ENCODE data around the gene KRTAP10-9.

Gene KRTAP10-9

DNA sequence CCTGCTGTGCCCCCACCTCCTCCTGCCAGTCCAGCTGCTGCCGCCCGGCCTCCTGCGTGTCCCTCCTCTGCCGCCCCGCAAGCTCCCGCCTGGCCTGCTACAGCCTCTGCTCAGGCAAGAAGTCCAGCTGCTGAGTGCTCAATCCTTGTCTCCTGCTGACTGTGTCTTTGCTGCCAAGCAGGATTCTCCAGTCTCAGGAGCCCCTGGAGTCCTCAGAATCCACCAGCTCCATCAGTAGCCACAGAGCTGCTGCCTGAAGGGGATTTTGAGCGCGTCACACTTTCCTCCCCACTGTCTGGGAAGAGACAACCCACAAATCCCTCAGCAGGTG is 20.3 kb downstream of the KRTAP10-9 start:
- no peak for TF ChIP-seq SIN3A (IDR thresholded peaks at IDR 0.05; ENCODE audit: borderline replicate concordance, insufficient read depth, low read length)
- no peak for TF ChIP-seq TAF1 (IDR thresholded peaks at IDR 0.05; ENCODE audit: borderline replicate concordance, insufficient read depth, low read length)
- TF ChIP-seq FOXP2 (optimal IDR thresholded peaks at IDR 0.05; ENCODE audit: borderline replicate concordance, extremely low read depth, extremely low read length, insufficient read depth) = no peak
- TF ChIP-seq, protein P1, sequence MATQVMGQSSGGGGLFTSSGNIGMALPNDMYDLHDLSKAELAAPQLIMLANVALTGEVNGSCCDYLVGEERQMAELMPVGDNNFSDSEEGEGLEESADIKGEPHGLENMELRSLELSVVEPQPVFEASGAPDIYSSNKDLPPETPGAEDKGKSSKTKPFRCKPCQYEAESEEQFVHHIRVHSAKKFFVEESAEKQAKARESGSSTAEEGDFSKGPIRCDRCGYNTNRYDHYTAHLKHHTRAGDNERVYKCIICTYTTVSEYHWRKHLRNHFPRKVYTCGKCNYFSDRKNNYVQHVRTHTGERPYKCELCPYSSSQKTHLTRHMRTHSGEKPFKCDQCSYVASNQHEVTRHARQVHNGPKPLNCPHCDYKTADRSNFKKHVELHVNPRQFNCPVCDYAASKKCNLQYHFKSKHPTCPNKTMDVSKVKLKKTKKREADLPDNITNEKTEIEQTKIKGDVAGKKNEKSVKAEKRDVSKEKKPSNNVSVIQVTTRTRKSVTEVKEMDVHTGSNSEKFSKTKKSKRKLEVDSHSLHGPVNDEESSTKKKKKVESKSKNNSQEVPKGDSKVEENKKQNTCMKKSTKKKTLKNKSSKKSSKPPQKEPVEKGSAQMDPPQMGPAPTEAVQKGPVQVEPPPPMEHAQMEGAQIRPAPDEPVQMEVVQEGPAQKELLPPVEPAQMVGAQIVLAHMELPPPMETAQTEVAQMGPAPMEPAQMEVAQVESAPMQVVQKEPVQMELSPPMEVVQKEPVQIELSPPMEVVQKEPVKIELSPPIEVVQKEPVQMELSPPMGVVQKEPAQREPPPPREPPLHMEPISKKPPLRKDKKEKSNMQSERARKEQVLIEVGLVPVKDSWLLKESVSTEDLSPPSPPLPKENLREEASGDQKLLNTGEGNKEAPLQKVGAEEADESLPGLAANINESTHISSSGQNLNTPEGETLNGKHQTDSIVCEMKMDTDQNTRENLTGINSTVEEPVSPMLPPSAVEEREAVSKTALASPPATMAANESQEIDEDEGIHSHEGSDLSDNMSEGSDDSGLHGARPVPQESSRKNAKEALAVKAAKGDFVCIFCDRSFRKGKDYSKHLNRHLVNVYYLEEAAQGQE (IDR thresholded peaks at IDR 0.05; ENCODE audit: insufficient read depth in 1 of 2, low read depth in 2 of 2, low read length in 2 of 2) = no peak
- no peak for TF ChIP-seq POLR2AphosphoS5 (IDR thresholded peaks at IDR 0.05; ENCODE audit: low read depth, low read length)

DNA sequence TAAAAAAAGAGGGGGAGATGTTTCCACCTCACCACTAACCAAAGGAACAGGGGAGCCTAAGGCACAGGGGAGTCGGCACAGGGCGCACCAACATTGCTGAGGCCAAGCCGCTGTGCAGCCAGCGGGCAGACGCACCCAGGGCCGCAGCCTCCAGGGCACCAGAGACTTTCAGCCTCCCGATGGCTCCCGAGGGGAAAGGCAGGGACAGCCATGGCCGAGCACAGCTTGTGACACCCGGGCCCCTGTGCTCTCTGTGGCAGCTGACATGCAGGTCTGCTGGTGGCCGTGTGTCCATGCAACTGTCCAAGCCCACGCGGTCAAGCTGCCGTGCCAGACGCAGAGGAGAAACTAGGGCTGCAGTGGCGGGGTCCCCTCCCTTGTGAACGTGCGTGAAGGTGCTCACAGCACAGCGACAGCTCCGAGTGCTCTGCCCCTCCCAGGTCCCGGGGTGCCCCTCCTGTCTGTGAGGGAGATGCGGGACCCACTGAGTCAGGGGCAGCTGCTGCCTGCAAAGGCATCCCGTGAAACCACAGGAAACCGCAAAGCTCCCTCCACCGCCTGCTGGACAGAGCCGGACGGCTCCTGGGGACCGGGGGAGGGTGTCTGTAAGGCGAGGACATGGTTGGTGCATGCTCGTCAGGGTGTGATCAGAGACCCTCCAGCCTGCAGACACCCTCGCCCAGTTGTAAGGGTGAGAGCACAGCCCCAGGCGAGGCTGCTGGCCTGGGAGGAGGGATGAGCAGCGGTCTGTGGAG is 21.8 kb downstream of the KRTAP10-9 start:
- TF ChIP-seq TAF1 (IDR thresholded peaks at IDR 0.05; ENCODE audit: borderline replicate concordance, insufficient read depth, low read length) = no peak
- no peak for TF ChIP-seq FOXP2 (optimal IDR thresholded peaks at IDR 0.05; ENCODE audit: borderline replicate concordance, extremely low read depth, extremely low read length, insufficient read depth)
- TF ChIP-seq, protein P1 (IDR thresholded peaks at IDR 0.05; ENCODE audit: insufficient read depth in 1 of 2, low read depth in 2 of 2, low read length in 2 of 2) = no peak
- no peak for TF ChIP-seq SIN3A (IDR thresholded peaks at IDR 0.05; ENCODE audit: borderline replicate concordance, insufficient read depth, low read length)
- no peak for TF ChIP-seq POLR2AphosphoS5 (IDR thresholded peaks at IDR 0.05; ENCODE audit: low read depth, low read length)

DNA sequence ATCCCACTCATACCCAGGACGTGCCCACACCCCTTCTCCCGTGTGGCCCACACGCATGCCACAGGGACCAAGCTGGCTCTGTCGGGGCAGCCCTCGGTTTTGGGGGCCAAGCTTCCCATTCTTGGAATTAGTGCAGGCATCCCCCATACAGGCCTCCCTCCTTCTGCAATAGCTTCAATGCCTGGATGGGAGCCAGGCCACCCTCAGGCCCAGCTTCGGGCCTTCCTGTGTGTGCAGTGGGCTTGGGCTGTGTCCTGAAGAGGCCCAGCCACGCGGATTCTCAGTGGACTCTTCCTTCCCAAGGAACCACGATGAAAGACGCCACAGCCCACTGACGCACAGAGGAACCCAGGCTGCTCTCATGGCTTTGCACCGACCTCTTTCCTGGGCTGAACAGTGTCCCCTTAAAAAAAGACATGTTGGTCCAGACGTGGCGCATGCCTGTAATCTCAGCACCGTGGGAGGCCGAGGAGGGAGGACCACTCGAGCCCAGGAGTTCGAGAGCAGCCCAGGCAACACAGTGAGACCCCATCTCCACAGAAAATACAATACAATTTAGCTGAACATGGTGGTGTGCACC is 22.7 kb downstream of the KRTAP10-9 start:
- TF ChIP-seq SIN3A (IDR thresholded peaks at IDR 0.05; ENCODE audit: borderline replicate concordance, insufficient read depth, low read length) (no peak), FOXP2 (optimal IDR thresholded peaks at IDR 0.05; ENCODE audit: borderline replicate concordance, extremely low read depth, extremely low read length, insufficient read depth) (no peak), TAF1 (IDR thresholded peaks at IDR 0.05; ENCODE audit: borderline replicate concordance, insufficient read depth, low read length) (no peak), POLR2AphosphoS5 (IDR thresholded peaks at IDR 0.05; ENCODE audit: low read depth, low read length) (no peak)
- TF ChIP-seq, protein P1 (IDR thresholded peaks at IDR 0.05; ENCODE audit: insufficient read depth in 1 of 2, low read depth in 2 of 2, low read length in 2 of 2) = no peak

DNA sequence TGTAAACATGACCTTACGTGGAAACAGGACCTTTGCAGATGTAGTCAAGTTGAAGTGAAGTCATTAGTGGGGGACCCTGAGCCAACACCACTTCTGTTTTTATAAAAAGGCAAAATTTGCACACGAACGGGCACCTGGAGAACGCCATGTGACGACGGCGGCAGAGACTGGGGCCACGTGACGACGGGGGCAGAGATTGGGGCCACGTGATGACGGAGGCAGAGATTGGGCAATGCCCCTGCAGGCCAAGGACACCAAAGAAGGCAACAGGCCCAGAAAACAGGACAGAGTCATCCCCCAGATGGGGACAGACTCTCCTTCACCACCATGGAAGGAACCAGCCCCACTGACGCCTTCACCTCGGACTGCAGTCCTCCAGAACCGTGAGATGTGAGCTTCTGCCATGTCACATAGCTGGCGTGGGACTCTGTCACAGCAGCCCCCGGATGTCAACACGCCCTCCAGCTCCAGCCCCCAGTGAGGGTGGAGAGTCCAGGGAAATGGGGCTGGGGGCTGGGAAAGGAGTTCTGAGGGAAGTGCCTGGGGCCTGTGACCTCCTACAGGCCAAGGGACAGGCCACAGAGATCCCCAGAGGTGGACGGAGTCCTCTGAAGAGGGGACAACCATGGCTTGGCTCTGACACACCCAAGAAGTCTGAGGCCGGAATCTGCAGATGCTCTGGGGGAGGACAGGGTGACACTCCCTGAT is 23.5 kb downstream of the KRTAP10-9 start:
- TF ChIP-seq SIN3A (IDR thresholded peaks at IDR 0.05; ENCODE audit: borderline replicate concordance, insufficient read depth, low read length) (no peak), POLR2AphosphoS5 (IDR thresholded peaks at IDR 0.05; ENCODE audit: low read depth, low read length) (no peak), TAF1 (IDR thresholded peaks at IDR 0.05; ENCODE audit: borderline replicate concordance, insufficient read depth, low read length) (no peak), FOXP2 (optimal IDR thresholded peaks at IDR 0.05; ENCODE audit: borderline replicate concordance, extremely low read depth, extremely low read length, insufficient read depth) (no peak)
- TF ChIP-seq, protein P1 (IDR thresholded peaks at IDR 0.05; ENCODE audit: insufficient read depth in 1 of 2, low read depth in 2 of 2, low read length in 2 of 2) = no peak
